ENCODE results near the gene TKT. TPM values are rescaled to one million over a fixed set of nuclear protein-coding genes. Genes with fewer than 3 reads are reported as not detected.
A peak's percentile ranks its signal among the peaks of the same experiment; 100 is the strongest.

TKT gene
- total and polyA plus RNA-seq, 4 experiments from 2014 or later = 49.3 to 87.9 (median 75.6) TPM

DNA sequence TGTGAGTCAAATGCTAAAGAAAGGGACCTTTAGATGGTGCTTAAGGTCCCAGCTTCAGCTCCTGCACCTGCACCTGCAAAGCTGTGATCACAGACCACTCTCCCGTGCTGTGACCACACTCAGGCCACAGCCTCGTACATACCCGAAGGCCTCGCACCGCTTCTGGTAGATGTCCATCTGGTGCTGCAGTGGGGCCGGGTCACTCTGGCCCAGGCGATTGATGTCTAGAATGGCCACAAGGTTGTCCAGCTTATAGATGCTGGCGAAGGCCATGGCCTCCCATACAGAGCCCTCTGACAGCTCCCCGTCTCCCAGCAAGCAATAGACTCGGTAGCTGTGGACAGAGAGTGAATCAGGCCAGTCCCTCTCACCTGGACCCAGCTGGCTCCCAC lies 21.0 kb downstream of the TKT start:
- H3K4me3 ChIP-seq (ENCODE audit: low read length in 2 of 2) = no peak overlapping the region
- ChIA-PET POLR2A (ENCODE audit: partially characterized antibody) (no interaction called here), CTCF (ENCODE audit: partially characterized antibody) (interaction anchor here (1.0 kb wide), 1 partner anchor 14 kb away, joined by 4 read pairs; no protein-coding TSS in a partner anchor)
- peaks cover 22 to 57% of the 10 kb centered on the region in 2 donors for H3K36me3 Mint-ChIP-seq
- H3K9me3 ChIP-seq (ENCODE audit: control insufficient read depth in 1 of 2, low read length in 2 of 2) = no peaks in the 10 kb centered on the region
- H3K9me3 Mint-ChIP-seq = peaks cover 0 to 1% (median 0%) of the 10 kb centered on the region in 8 donors
- no peak for DNase-seq
- H3K4me1 Mint-ChIP-seq = peaks cover 0 to 3% (median under 1%) of the 10 kb centered on the region in 4 donors
- no peak overlapping the region for H3K27ac Mint-ChIP-seq
- H3K27ac ChIP-seq (ENCODE audit: low read depth, low read length) = no peak overlapping the region
- no peak overlapping the region for H3K4me3 Mint-ChIP-seq
- H3K4me1 ChIP-seq (ENCODE audit: insufficient read depth, low read length) = no peaks in the 10 kb centered on the region
- no peaks in the 10 kb centered on the region for H3K27me3 Mint-ChIP-seq
- H3K27me3 ChIP-seq (ENCODE audit: insufficient read depth, low read length) = no peaks in the 10 kb centered on the region
- peaks cover 71% of the 10 kb centered on the region for H3K36me3 ChIP-seq (ENCODE audit: insufficient read depth, low read length)
- intact Hi-C loops (cut with micrococcal nuclease) = no loop called here

DNA sequence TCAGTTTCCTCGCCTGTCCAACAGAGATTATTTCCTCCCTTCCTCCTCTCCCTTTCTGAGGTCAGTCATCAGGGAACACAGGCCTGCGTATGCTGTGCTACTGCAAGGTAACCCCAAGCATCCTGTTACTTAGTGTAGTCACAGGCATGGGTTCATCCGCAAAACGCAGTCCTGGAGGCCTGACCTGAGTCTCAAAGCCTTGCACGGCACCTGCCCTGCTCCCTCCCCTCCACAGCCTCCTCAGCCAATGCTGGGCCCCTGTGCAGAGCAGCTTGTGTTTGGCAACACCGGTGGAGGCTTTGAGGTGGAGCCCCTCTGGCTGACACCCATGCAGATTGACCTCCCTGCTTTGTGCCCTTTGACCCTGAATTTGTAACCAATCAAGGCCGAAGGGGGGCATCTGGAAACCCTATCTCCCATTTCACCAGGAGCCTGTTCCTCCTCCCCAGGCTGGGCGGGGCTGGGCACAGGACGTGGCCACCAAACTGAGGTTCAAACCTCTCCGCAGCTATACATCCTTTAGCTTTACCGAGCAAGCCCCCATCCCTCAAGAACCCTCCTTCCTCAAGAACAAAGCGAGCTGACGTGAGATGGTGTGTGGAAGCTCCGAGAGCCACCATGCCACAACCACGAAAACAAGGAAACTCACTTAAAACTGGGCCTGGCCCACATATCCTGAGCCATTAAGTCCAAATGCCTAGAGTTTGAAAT lies 21.5 kb downstream of the TKT start:
- Histone ChIP-seq H3K9me3 (ENCODE audit: control insufficient read depth in 1 of 2, low read length in 2 of 2) (no peaks in the 10 kb centered on the region), H3K27ac (ENCODE audit: low read depth, low read length) (no peak overlapping the region), H3K27me3 (ENCODE audit: insufficient read depth, low read length) (no peaks in the 10 kb centered on the region), H3K4me1 (ENCODE audit: insufficient read depth, low read length) (no peaks in the 10 kb centered on the region), H3K4me3 (ENCODE audit: low read length in 2 of 2) (no peak overlapping the region), H3K36me3 (ENCODE audit: insufficient read depth, low read length) (peaks cover 71% of the 10 kb centered on the region)
- no peak overlapping the region for H3K4me3 Mint-ChIP-seq
- H3K27ac Mint-ChIP-seq = peak overlapping the region in 3 of 7 donors; percentile 18 to 51 (median 50)
- no peak for DNase-seq
- intact Hi-C loops (cut with micrococcal nuclease) = no loop called here
- peaks cover 20 to 57% of the 10 kb centered on the region in 2 donors for H3K36me3 Mint-ChIP-seq
- POLR2A ChIA-PET (ENCODE audit: partially characterized antibody) = no interaction called here
- CTCF ChIA-PET (ENCODE audit: partially characterized antibody) = interaction anchor here (1.9 to 3.0 kb wide), 2 partner anchors 14 to 476 kb away, joined by 5 to 16 read pairs; no protein-coding TSS in a partner anchor
- peaks cover 0 to 3% (median under 1%) of the 10 kb centered on the region in 4 donors for H3K4me1 Mint-ChIP-seq
- H3K27me3 Mint-ChIP-seq = no peaks in the 10 kb centered on the region
- H3K9me3 Mint-ChIP-seq = peaks cover 0 to 1% (median 0%) of the 10 kb centered on the region in 8 donors

DNA sequence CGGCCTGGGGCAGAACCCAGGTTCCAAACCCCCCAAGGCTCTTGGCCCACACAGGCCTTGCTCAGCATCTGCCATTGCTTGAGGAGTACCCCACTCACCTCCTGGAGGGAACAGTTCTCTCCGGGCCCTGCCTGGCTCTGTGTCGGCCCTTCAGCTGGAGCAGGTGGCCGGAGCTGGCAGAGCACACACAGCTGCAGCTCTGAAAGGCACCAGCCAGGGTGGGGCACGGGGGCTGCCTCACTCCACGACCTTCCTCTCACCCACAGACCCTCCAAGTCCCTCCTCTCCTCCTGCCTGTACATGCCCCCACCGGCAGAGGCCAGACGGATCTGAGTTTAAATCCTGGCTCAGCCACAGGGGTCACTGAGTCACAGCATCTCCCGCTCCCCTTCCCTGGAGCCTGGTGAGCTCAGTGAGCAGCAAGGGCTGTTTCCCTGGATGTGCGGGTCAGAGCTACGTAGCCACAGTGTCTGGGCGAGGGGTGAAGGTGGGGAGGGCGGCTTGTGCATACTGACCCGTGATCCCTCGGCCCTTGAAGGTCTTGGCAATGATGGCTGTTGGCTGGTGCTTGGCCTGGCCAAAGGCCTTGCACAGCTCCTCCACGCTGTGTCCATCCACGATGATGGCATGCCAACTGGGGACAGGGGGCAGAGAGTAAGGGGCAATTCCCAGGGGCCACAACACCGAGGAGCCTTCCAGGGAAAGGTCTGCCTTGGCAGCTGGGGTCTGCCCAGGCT lies 23.0 kb downstream of the TKT start:
- H3K4me3 Mint-ChIP-seq = no peak overlapping the region
- intact Hi-C loops (cut with micrococcal nuclease) = no loop called here
- H3K27me3 Mint-ChIP-seq = no peaks in the 10 kb centered on the region
- H3K27me3 ChIP-seq (ENCODE audit: insufficient read depth, low read length) = no peaks in the 10 kb centered on the region
- no peaks in the 10 kb centered on the region for H3K9me3 ChIP-seq (ENCODE audit: control insufficient read depth in 1 of 2, low read length in 2 of 2)
- H3K36me3 ChIP-seq (ENCODE audit: insufficient read depth, low read length) = peaks cover 74% of the 10 kb centered on the region
- no peak for DNase-seq
- peaks cover 0 to 1% (median 0%) of the 10 kb centered on the region in 8 donors for H3K9me3 Mint-ChIP-seq
- CTCF ChIA-PET (ENCODE audit: partially characterized antibody) = interaction anchor here (1.9 to 3.0 kb wide), 2 partner anchors 12 to 478 kb away, joined by 5 to 16 read pairs; no protein-coding TSS in a partner anchor
- no peak overlapping the region for H3K4me3 ChIP-seq (ENCODE audit: low read length in 2 of 2)
- peaks cover 17 to 59% of the 10 kb centered on the region in 2 donors for H3K36me3 Mint-ChIP-seq
- peak overlapping the region in 1 of 7 donors; percentile 65 for H3K27ac Mint-ChIP-seq
- POLR2A ChIA-PET (ENCODE audit: partially characterized antibody) = no interaction called here
- no peaks in the 10 kb centered on the region for H3K4me1 ChIP-seq (ENCODE audit: insufficient read depth, low read length)
- no peak overlapping the region for H3K27ac ChIP-seq (ENCODE audit: low read depth, low read length)
- H3K4me1 Mint-ChIP-seq = peaks cover 0 to 3% (median under 1%) of the 10 kb centered on the region in 4 donors

DNA sequence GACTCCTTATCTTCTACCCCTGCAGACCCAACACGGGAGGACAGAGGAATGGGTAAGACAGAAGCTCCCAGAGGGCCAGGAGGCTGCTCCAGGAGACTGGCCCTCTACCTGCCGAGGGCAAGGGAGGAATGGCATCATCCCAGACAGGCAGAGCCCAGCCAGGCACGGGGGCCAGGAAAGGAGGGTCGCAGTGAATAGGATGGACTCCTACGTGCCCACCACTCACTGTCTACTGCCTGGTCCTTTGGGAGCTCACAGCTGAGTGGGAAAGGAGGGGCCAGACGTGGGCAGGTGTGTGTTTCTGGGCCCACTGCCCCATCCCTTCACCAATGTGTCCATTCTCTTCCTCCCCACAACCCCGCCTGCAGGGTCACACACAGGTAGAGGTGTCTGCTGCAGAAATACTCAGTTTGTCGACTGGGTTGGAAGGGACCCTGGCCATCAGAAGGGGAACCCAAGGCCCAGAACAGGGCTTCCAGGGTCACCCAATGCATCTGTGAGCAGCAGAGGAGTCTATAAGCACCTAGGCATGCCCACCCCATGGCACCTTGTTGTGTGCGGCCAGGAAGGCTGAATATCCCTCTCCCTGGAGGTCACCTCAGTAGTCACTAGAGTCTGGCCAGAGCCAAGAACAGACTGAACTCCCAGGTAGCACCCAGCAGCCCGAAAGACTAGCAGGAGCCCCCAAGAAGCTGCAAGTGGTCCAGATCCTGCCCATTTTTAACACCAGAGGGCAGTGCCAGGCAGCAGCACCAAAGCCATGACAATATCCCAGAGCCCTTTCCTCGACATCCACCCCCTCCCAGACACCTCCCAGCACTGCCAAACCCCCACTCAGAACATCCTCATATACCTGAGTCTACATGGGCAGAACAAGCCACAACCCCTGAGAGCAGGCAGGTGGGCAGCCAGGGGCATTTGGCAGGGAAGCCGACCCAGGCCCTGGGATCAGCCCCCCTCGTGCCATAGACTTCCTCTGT lies 24.0 kb downstream of the TKT start:
- Mint-ChIP-seq H3K9me3 (peaks cover 0 to 1% (median 0%) of the 10 kb centered on the region in 8 donors), H3K36me3 (peaks cover 24 to 66% of the 10 kb centered on the region in 2 donors), H3K27ac (peak overlapping the region in 3 of 7 donors; percentile 37 to 83 (median 70)), H3K27me3 (no peaks in the 10 kb centered on the region), H3K4me3 (no peak overlapping the region), H3K4me1 (peaks cover 0 to 3% (median under 1%) of the 10 kb centered on the region in 4 donors)
- no peaks in the 10 kb centered on the region for H3K27me3 ChIP-seq (ENCODE audit: insufficient read depth, low read length)
- no peak for DNase-seq
- H3K4me1 ChIP-seq (ENCODE audit: insufficient read depth, low read length) = no peaks in the 10 kb centered on the region
- no peaks in the 10 kb centered on the region for H3K9me3 ChIP-seq (ENCODE audit: control insufficient read depth in 1 of 2, low read length in 2 of 2)
- ChIA-PET CTCF (ENCODE audit: partially characterized antibody) (interaction anchor here (3.0 kb wide), 1 partner anchor 11 kb away, joined by 16 read pairs; no protein-coding TSS in a partner anchor), POLR2A (ENCODE audit: partially characterized antibody) (interaction anchor here (0.6 kb wide), 1 partner anchor 339 kb away, joined by 3 read pairs; no protein-coding TSS in a partner anchor)
- intact Hi-C loops (cut with micrococcal nuclease) = no loop called here
- no peak overlapping the region for H3K27ac ChIP-seq (ENCODE audit: low read depth, low read length)
- H3K4me3 ChIP-seq (ENCODE audit: low read length in 2 of 2) = no peak overlapping the region
- H3K36me3 ChIP-seq (ENCODE audit: insufficient read depth, low read length) = peaks cover 81% of the 10 kb centered on the region

DNA sequence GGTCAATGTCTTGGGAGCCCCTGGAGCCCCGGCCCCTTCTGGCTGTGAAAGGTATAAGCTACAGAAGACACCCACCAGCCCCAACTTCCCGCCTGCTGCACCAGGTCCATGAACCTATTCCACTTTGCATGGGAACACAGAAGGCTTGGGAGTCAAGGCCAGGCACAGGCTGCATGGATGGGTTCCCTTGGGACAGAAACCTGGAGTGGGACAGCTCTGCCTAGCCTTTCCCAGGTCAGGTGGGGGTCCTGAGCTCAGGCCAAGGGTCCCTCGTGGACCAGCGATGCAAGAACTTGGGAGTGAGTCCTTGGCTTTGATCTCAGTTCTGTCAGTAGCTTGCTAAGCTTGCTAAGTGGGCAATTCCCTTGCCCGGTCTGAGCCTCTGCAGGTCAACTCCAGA lies 25.0 kb downstream of the TKT start:
- H3K9me3 Mint-ChIP-seq = no peaks in the 10 kb centered on the region
- POLR2A ChIA-PET (ENCODE audit: partially characterized antibody) = no interaction called here
- Histone ChIP-seq H3K4me3 (ENCODE audit: low read length in 2 of 2) (no peak overlapping the region), H3K36me3 (ENCODE audit: insufficient read depth, low read length) (peaks cover 88% of the 10 kb centered on the region), H3K27ac (ENCODE audit: low read depth, low read length) (no peak overlapping the region), H3K9me3 (ENCODE audit: control insufficient read depth in 1 of 2, low read length in 2 of 2) (no peaks in the 10 kb centered on the region), H3K27me3 (ENCODE audit: insufficient read depth, low read length) (no peaks in the 10 kb centered on the region), H3K4me1 (ENCODE audit: insufficient read depth, low read length) (no peaks in the 10 kb centered on the region)
- intact Hi-C loops (cut with micrococcal nuclease) = no loop called here
- no peaks in the 10 kb centered on the region for H3K27me3 Mint-ChIP-seq
- no peak overlapping the region for H3K4me3 Mint-ChIP-seq
- H3K36me3 Mint-ChIP-seq = peaks cover 33 to 74% of the 10 kb centered on the region in 2 donors
- DNase-seq = no peak
- H3K4me1 Mint-ChIP-seq = peaks cover 0 to 3% (median under 1%) of the 10 kb centered on the region in 4 donors
- H3K27ac Mint-ChIP-seq = peak overlapping the region in 1 of 7 donors; percentile 23
- CTCF ChIA-PET (ENCODE audit: partially characterized antibody) = no interaction called here

DNA sequence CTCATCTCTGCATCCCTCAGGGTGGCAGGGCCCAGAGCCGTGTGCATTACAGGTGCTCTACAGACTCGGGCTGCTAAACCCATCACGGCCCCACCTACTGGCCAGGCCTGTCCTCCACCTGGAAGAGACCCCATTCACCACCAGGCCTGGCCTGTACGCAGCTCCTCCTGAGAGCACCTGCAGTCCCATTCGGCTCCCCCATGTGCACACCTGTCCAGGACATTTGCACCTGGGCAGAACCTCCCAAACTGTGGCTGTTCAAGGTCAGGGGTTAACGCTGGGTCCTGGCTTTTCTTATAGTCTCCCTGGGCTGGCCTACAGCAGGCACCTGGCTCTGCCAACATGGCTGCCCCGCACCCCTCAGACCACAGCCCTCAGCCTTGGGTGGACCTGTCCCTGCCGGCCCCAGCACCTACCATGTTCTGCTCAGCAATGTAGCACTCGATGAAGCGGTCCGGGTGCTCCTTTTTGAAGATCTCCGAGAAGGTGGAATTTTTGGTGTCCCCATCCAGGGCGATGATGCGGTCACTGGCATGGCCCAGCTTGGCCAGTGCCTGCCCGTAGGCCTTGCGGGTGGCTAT lies 25.7 kb downstream of the TKT start:
- H3K27ac Mint-ChIP-seq = no peak overlapping the region
- no peak for DNase-seq
- no peak overlapping the region for H3K4me3 Mint-ChIP-seq
- no peaks in the 10 kb centered on the region for H3K27me3 Mint-ChIP-seq
- H3K9me3 Mint-ChIP-seq = no peaks in the 10 kb centered on the region
- no peaks in the 10 kb centered on the region for H3K27me3 ChIP-seq (ENCODE audit: insufficient read depth, low read length)
- H3K27ac ChIP-seq (ENCODE audit: low read depth, low read length) = no peak overlapping the region
- no peaks in the 10 kb centered on the region for H3K9me3 ChIP-seq (ENCODE audit: control insufficient read depth in 1 of 2, low read length in 2 of 2)
- H3K36me3 ChIP-seq (ENCODE audit: insufficient read depth, low read length) = peaks cover 87% of the 10 kb centered on the region
- POLR2A ChIA-PET (ENCODE audit: partially characterized antibody) = no interaction called here
- no peaks in the 10 kb centered on the region for H3K4me1 ChIP-seq (ENCODE audit: insufficient read depth, low read length)
- H3K36me3 Mint-ChIP-seq = peaks cover 40 to 77% of the 10 kb centered on the region in 2 donors
- CTCF ChIA-PET (ENCODE audit: partially characterized antibody) = no interaction called here
- intact Hi-C loops (cut with micrococcal nuclease) = no loop called here
- peaks cover 0 to 3% (median 0%) of the 10 kb centered on the region in 4 donors for H3K4me1 Mint-ChIP-seq
- no peak overlapping the region for H3K4me3 ChIP-seq (ENCODE audit: low read length in 2 of 2)

Data from CD4-positive, alpha-beta memory T cell (primary cell).